H1 (cell line): ENCODE measurements around the gene AKTIP. TPM values are rescaled to one million over a fixed set of nuclear protein-coding genes. Genes with fewer than 3 reads are reported as not detected.

Experiments
- CTCF ChIA-PET: fragments of 300-600 bp; sonication (Branson Sonifier 250); formaldehyde crosslinking; loops from one replicate; lab custom pipeline; 2021; ENCODE audit not compliant: partially characterized antibody; lab: Charles Lee
- POLR2A ChIA-PET: fragments of 300-600 bp; sonication (Branson Sonifier 250); formaldehyde crosslinking; loops from one replicate; lab custom pipeline; 2021; ENCODE audit warnings: inconsistent platforms; ENCODE audit not compliant: partially characterized antibody; lab: Charles Lee
- DNase-seq, 2 experiments: peaks; one replicate each; pipeline versions ENCODE4 v3.0.0 to v3.0.0-alpha.2; 2010 to 2022; ENCODE audit warnings: low spot score in 2 of 2, low read depth in 1 of 2, mixed read lengths in 1 of 2
- FAIRE-seq: peaks from 2 replicates; lab custom pipeline; 2011; peaks lifted over from hg19 to GRCh38; lab: Jason Lieb, UNC
- H2AFZ ChIP-seq: 2 replicates; pipeline ENCODE4 v1.8.1; 2012; ENCODE audit warnings: low read length, inconsistent platforms
- H2AK5ac ChIP-seq: 2 replicates; pipeline ENCODE4 v1.6.1; 2013; ENCODE audit warnings: low read depth, low read length
- H2BK120ac ChIP-seq: replicated peaks from 2 replicates; pipeline ENCODE3; 2013; ENCODE audit warnings: low read depth, low read length, inconsistent platforms
- H2BK12ac ChIP-seq: 2 replicates; pipeline ENCODE4 v1.6.1; 2013; ENCODE audit warnings: low read depth, low read length
- H2BK15ac ChIP-seq: 2 replicates; pipeline ENCODE4 v1.6.1; 2013; ENCODE audit warnings: low read length
- H2BK20ac ChIP-seq: 2 replicates; pipeline ENCODE4 v1.6.1; 2013; ENCODE audit warnings: low read length
- H2BK5ac ChIP-seq: 2 replicates; pipeline ENCODE4 v1.6.1; 2013; ENCODE audit warnings: low read depth, low read length
- H3K14ac ChIP-seq: 2 replicates; pipeline ENCODE4 v1.6.1; 2013; ENCODE audit warnings: inconsistent platforms; ENCODE audit not compliant: insufficient read length
- H3K18ac ChIP-seq: 2 replicates; pipeline ENCODE4 v1.6.1; 2013; ENCODE audit warnings: low read length; ENCODE audit errors: extremely low read depth
- H3K23ac ChIP-seq: 2 replicates; pipeline ENCODE4 v1.6.1; 2013; ENCODE audit warnings: inconsistent platforms; ENCODE audit not compliant: insufficient read length
- H3K23me2 ChIP-seq: 2 replicates; pipeline ENCODE4 v1.6.1; 2013; ENCODE audit warnings: low read depth, low read length
- H3K27ac ChIP-seq: 2 replicates; pipeline ENCODE4 v1.6.1; 2011; ENCODE audit warnings: low read depth, low read length, inconsistent platforms
- H3K27me3 ChIP-seq, 4 experiments: replicated peaks in 1 of 4; 1 replicate in 1 of 4; 2 replicates in 3 of 4; pipeline versions ENCODE4 v1.6.1 to v1.8.1; 2011 to 2013; ENCODE audit warnings: low read length in 3 of 4, mild to moderate bottlenecking in 3 of 4, inconsistent platforms in 2 of 4, mixed read lengths in 2 of 4, moderate library complexity in 1 of 4; ENCODE audit not compliant: control insufficient read depth in 3 of 4, insufficient read depth in 3 of 4; ENCODE audit errors: extremely low read depth in 1 of 4
- H3K36me3 ChIP-seq, 4 experiments: 2 replicates each; pipeline versions ENCODE4 v1.6.1 to v1.8.1; 2011 to 2013; ENCODE audit warnings: mild to moderate bottlenecking in 4 of 4, low read length in 3 of 4, moderate library complexity in 2 of 4, control low read depth in 1 of 4, inconsistent platforms in 1 of 4; ENCODE audit not compliant: insufficient read depth in 4 of 4, control insufficient read depth in 2 of 4
- H3K4ac ChIP-seq: replicated peaks from 2 replicates; pipeline ENCODE3; 2013; ENCODE audit warnings: low read length, low read depth, mixed read lengths, inconsistent platforms; ENCODE audit not compliant: insufficient read length
- H3K4me1 ChIP-seq, 4 experiments: replicated peaks in 1 of 4; 1 replicate in 1 of 4; 2 replicates in 3 of 4; pipeline versions ENCODE4 v1.6.1 to v1.8.1; 2011 to 2013; ENCODE audit warnings: low read length in 3 of 4, inconsistent platforms in 2 of 4, mixed read lengths in 1 of 4; ENCODE audit not compliant: insufficient read depth in 4 of 4, control insufficient read depth in 3 of 4
- H3K4me2 ChIP-seq, 2 experiments: 2 replicates each; pipeline versions ENCODE4 v1.6.1 to v1.8.1; 2011 to 2013; ENCODE audit warnings: low read depth in 2 of 2, low read length in 2 of 2, control low read depth in 1 of 2, inconsistent platforms in 1 of 2, mild to moderate bottlenecking in 1 of 2; ENCODE audit not compliant: insufficient read depth in 1 of 2
- H3K4me3 ChIP-seq, 4 experiments: fragments of 200-600, 300-600 bp in 1 of 4; sonication (generic), shearing (Covaris generic), sonication (Bioruptor Twin) in 1 of 4; 2 replicates each; pipeline versions ENCODE4 v1.5.1 to v1.8.1; 2011 to 2016; ENCODE audit warnings: low read length in 4 of 4, low read depth in 3 of 4, control low read depth in 2 of 4, inconsistent platforms in 2 of 4, mild to moderate bottlenecking in 2 of 4, mixed read lengths in 1 of 4, moderate library complexity in 1 of 4; ENCODE audit not compliant: insufficient read depth in 2 of 4; ENCODE audit errors: extremely low read depth in 1 of 4
- H3K56ac ChIP-seq: replicated peaks from 2 replicates; pipeline ENCODE3; 2013; ENCODE audit warnings: low read depth, mild to moderate bottlenecking, mixed read lengths, low read length, inconsistent platforms; ENCODE audit not compliant: insufficient read length
- H3K79me1 ChIP-seq: 2 replicates; pipeline ENCODE4 v1.6.1; 2013; ENCODE audit warnings: low read depth, low read length, control low read depth
- H3K79me2 ChIP-seq, 2 experiments: 2 replicates each; pipeline versions ENCODE4 v1.6.1 to v1.8.1; 2012 to 2013; ENCODE audit warnings: low read length in 2 of 2, mild to moderate bottlenecking in 2 of 2, inconsistent platforms in 1 of 2; ENCODE audit not compliant: insufficient read depth in 2 of 2, control insufficient read depth in 1 of 2
- H3K9ac ChIP-seq, 4 experiments: replicated peaks in 1 of 4; 1 replicate in 1 of 4; 2 replicates in 3 of 4; pipeline versions ENCODE4 v1.6.1 to v1.8.1; 2011 to 2013; ENCODE audit warnings: low read depth in 3 of 4, low read length in 3 of 4, control low read depth in 2 of 4, mild to moderate bottlenecking in 2 of 4, moderate library complexity in 2 of 4, inconsistent platforms in 1 of 4; ENCODE audit errors: extremely low read depth in 1 of 4
- H3K9me3 ChIP-seq, 2 experiments: 2 replicates each; pipeline versions ENCODE4 v1.6.1 to v1.8.1; 2012 to 2013; ENCODE audit warnings: mild to moderate bottlenecking in 2 of 2, moderate library complexity in 2 of 2, control low read depth in 1 of 2, inconsistent platforms in 1 of 2, low read depth in 1 of 2, low read length in 1 of 2, mixed read lengths in 1 of 2; ENCODE audit not compliant: insufficient read depth in 2 of 2
- H4K20me1 ChIP-seq, 2 experiments: replicated peaks in 1 of 2; 2 replicates each; pipeline versions ENCODE3 to v1.8.1; 2011 to 2013; ENCODE audit warnings: inconsistent platforms in 2 of 2, low read length in 2 of 2, mild to moderate bottlenecking in 1 of 2; ENCODE audit not compliant: insufficient read depth in 2 of 2, control insufficient read depth in 1 of 2
- H4K5ac ChIP-seq: 2 replicates; pipeline ENCODE4 v1.6.1; 2013; ENCODE audit warnings: low read length, low read depth, mixed read lengths, inconsistent platforms; ENCODE audit not compliant: insufficient read length
- H4K8ac ChIP-seq: 2 replicates; pipeline ENCODE4 v1.8.0; 2013; ENCODE audit warnings: mild to moderate bottlenecking, moderate library complexity, low read length, inconsistent platforms; ENCODE audit not compliant: insufficient read depth; ENCODE audit errors: extremely low read depth
- H4K91ac ChIP-seq: replicated peaks from 2 replicates; pipeline ENCODE3; 2013; ENCODE audit warnings: low read length, mixed read lengths, inconsistent platforms; ENCODE audit not compliant: insufficient read length
- ASH2L ChIP-seq: fragments of 200-600, 300-600 bp; sonication (generic); IDR thresholded peaks from one replicate; pipeline ENCODE4 v1.7.1; 2017; ENCODE audit warnings: low read length
- BACH1 ChIP-seq: IDR thresholded peaks from 2 replicates; pipeline ENCODE4 v1.6.1; 2012; ENCODE audit warnings: low read length, improper control_type of control experiment
- BCL11A ChIP-seq, 2 experiments: IDR thresholded peaks; one replicate each; pipeline ENCODE4 v1.6.1; 2011; ENCODE audit warnings: low read depth in 2 of 2, low read length in 2 of 2, mild to moderate bottlenecking in 2 of 2
- CBX5 ChIP-seq: fragments of 300-800, 300-1000 bp; sonication (generic); IDR thresholded peaks from 2 replicates; pipeline ENCODE4 v1.7.1; 2016; ENCODE audit warnings: antibody characterized with exemption, low read length, low read depth
- CTBP2 ChIP-seq: IDR thresholded peaks from 2 replicates; pipeline ENCODE4 v1.7.0; 2011; ENCODE audit warnings: borderline replicate concordance, mild to moderate bottlenecking, moderate library complexity, mixed read lengths, low read length; ENCODE audit not compliant: insufficient read depth, insufficient read length
- HDAC6 ChIP-seq: IDR thresholded peaks from one replicate; pipeline ENCODE4 v1.7.1; 2012; ENCODE audit warnings: low read depth, mild to moderate bottlenecking, inconsistent platforms, low read length, moderate library complexity
- MAFK ChIP-seq: IDR thresholded peaks from 2 replicates; pipeline ENCODE4 v1.6.1; 2012; ENCODE audit warnings: low read depth, mild to moderate bottlenecking, improper control_type of control experiment, low read length
- NRF1 ChIP-seq: IDR thresholded peaks from 2 replicates; pipeline ENCODE4 v1.6.1; 2011; ENCODE audit warnings: mild to moderate bottlenecking, low read depth, low read length, improper control_type of control experiment
- RFX5 ChIP-seq: IDR thresholded peaks from 2 replicates; pipeline ENCODE4 v1.6.1; 2011; ENCODE audit warnings: low read depth, low read length, improper control_type of control experiment, borderline replicate concordance
- SIN3A ChIP-seq, 2 experiments: IDR thresholded peaks in 1 of 2; conservative IDR thresholded peaks in 1 of 2; 2 replicates each; pipeline ENCODE4 v1.6.1; 2011 to 2012; ENCODE audit warnings: low read length in 2 of 2, improper control_type of control experiment in 1 of 2, low read depth in 1 of 2, mild to moderate bottlenecking in 1 of 2
- SUZ12 ChIP-seq: fragments of 200-600 bp; sonication (generic); IDR thresholded peaks from 2 replicates; pipeline ENCODE4 v1.6.1; 2012; ENCODE audit warnings: mild to moderate bottlenecking, inconsistent platforms, low read length, moderate library complexity, mixed read lengths
- TAF1 ChIP-seq: IDR thresholded peaks from 2 replicates; pipeline ENCODE4 v1.6.1; 2011; ENCODE audit warnings: mild to moderate bottlenecking, low read depth, low read length
- TCF12 ChIP-seq: IDR thresholded peaks from 2 replicates; pipeline ENCODE4 v1.6.1; 2011; ENCODE audit warnings: low read depth, mild to moderate bottlenecking, low read length
- WGBS, 2 experiments: shearing (Covaris generic) in 1 of 2; methylation state at CpG; one replicate each; pipeline versions ENCODE4 v1.1.6 to v1.1.7; 2013 to 2015; ENCODE audit warnings: low lambda C conversion rate in 2 of 2, mixed read lengths in 2 of 2, inconsistent platforms in 1 of 2, low coverage in 1 of 2, missing lambda C conversion rate in 1 of 2; ENCODE audit not compliant: insufficient replicate concordance in 2 of 2, insufficient coverage in 1 of 2, insufficient read length in 1 of 2; ENCODE audit errors: extremely low coverage in 1 of 2, missing lambda C conversion rate in 1 of 2; 5-methylcytosine and 5-hydroxymethylcytosine counted together
- polyA plus RNA-seq, 7 experiments: library from polyadenylated mRNA; depleted of rRNA in 3 of 7; stranded (reverse) in 5 of 7; unstranded in 2 of 7; fragments of >200 nt in 5 of 7; fragments of 200-250 nt in 2 of 7; gene quantifications; 1 replicate in 5 of 7; 2 replicates in 1 of 7; 4 replicates in 1 of 7; pipeline versions ENCODE4 v1.2.1 to v1.2.3, GENCODE V29; 2011 to 2013; ENCODE audit warnings: missing spikeins in 2 of 7, mixed read lengths in 2 of 7
- total RNA-seq: library from RNA; stranded (reverse); fragmentation: NEBNext Ultra II Directional; extraction: Animal tissue kit (Norgen Biotek cat#: 25700); gene quantifications from 2 replicates; pipeline ENCODE4 v1.2.1, GENCODE V29; 2021

AKTIP gene
- total and polyA plus RNA-seq, 2 of the 8 experiments (the other 6 are each of a cell fraction or from before 2014, with no cell fraction given) = 15.0 to 15.6 TPM

DNA sequence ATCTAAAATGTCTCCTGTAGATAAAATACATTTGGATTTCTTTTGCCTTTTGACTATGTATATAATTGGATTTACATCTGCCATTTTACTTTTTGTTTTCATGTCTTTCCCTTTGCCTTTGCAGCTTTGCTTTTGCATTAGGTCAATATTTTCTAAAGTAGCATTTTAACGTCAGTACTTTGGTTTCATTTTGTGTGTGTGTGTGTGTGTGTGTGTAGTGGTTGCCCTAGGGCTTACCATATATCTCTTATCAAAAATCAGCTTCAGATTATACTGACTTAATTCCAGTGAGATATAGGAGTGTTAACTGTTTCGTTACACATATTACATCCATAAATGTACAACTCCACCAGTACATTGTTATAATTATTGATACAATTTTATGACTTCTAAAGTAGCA, 26.1 kb downstream of the AKTIP start:
- FAIRE-seq = no peak

More for the DNA sequence above, 26.1 kb downstream of the AKTIP start:
- TF ChIP-seq RFX5 (no peak), MAFK (no peak), TCF12 (no peak), CBX5 (no peak), SIN3A (conservative IDR thresholded peaks at IDR 0.05 in 1 of 2, IDR thresholded peaks at IDR 0.05 in 1 of 2; ENCODE audit: low read depth in 1 of 2, low read length in 2 of 2) (no peak), ASH2L (no peak), BACH1 (no peak), SUZ12 (no peak), TAF1 (no peak), HDAC6 (no peak), CTBP2 (no peak), NRF1 (no peak), BCL11A (IDR thresholded peaks at IDR 0.05; ENCODE audit: low read depth in 2 of 2, low read length in 2 of 2) (no peak)
- Histone ChIP-seq H4K8ac (no peak overlapping the region), H4K20me1 (peaks cover 0 to 1% of the 10 kb centered on the region in 2 experiments), H2BK5ac (no peak overlapping the region), H3K56ac (no peak overlapping the region), H3K27ac (no peak overlapping the region), H2AFZ (no peak overlapping the region), H3K36me3 (peaks cover 7 to 39% (median 19%) of the 10 kb centered on the region in 4 experiments), H3K14ac (no peak overlapping the region), H2BK15ac (no peak overlapping the region), H3K4me3 (no peak overlapping the region), H3K9ac (no peak overlapping the region), H2BK12ac (no peak overlapping the region), H3K9me3 (no peaks in the 10 kb centered on the region), H3K79me2 (no peaks in the 10 kb centered on the region), H3K27me3 (no peaks in the 10 kb centered on the region), H3K4me2 (no peak overlapping the region), H2AK5ac (no peak overlapping the region), H3K79me1 (no peaks in the 10 kb centered on the region), H4K91ac (no peak overlapping the region), H3K23ac (no peak overlapping the region), H3K23me2 (no peaks in the 10 kb centered on the region), H2BK120ac (no peak overlapping the region), H3K18ac (no peak overlapping the region), H3K4me1 (no peaks in the 10 kb centered on the region), H2BK20ac (no peak overlapping the region), H3K4ac (no peak overlapping the region), H4K5ac (no peak overlapping the region)
- POLR2A ChIA-PET = no interaction called here
- CTCF ChIA-PET = interaction anchor here (1.1 kb wide), 1 partner anchor 18 kb away, joined by 4 read pairs; no protein-coding TSS in a partner anchor
- 85% methylated on average over 2 of the region's 2 CpGs; no CpG with 5 or more reads in 1 of the 2 experiments for WGBS, 2 experiments
- no peak for DNase-seq
